Osteocyte (in vitro differentiated cells): ENCODE measurements around the gene DDAH1. TPM values are rescaled to one million over a fixed set of nuclear protein-coding genes. Genes with fewer than 3 reads are reported as not detected.
A peak's percentile ranks its signal among the peaks of the same experiment; 100 is the strongest.

Experiments
- DNase-seq: peaks from one replicate; pipeline ENCODE4 v3.0.0; 2021; ENCODE audit warnings: mixed read lengths; ENCODE audit not compliant: unreplicated experiment; ENCODE audit errors: extremely low spot score
- H3K27ac Mint-ChIP-seq: one replicate; pipeline ENCODE4 v1.8.0; 2021; ENCODE audit warnings: mild to moderate bottlenecking, mixed read lengths; ENCODE audit not compliant: unreplicated experiment
- H3K27me3 Mint-ChIP-seq: one replicate; pipeline ENCODE4 v1.8.0; 2021; ENCODE audit warnings: mixed read lengths; ENCODE audit not compliant: unreplicated experiment
- H3K36me3 Mint-ChIP-seq: one replicate; pipeline ENCODE4 v1.8.0; 2021; ENCODE audit warnings: mixed read lengths; ENCODE audit not compliant: unreplicated experiment
- H3K4me1 Mint-ChIP-seq: one replicate; pipeline ENCODE4 v1.8.0; 2021; ENCODE audit warnings: mixed read lengths; ENCODE audit not compliant: unreplicated experiment
- H3K4me3 Mint-ChIP-seq: one replicate; pipeline ENCODE4 v1.8.0; 2021; ENCODE audit warnings: mild to moderate bottlenecking, moderate library complexity, mixed read lengths; ENCODE audit not compliant: unreplicated experiment
- H3K9me3 Mint-ChIP-seq: one replicate; pipeline ENCODE4 v1.8.0; 2021; ENCODE audit warnings: mixed read lengths; ENCODE audit not compliant: unreplicated experiment
- CTCF ChIP-seq: fragments of 200-600 bp; sonication (generic); IDR thresholded peaks from 2 replicates; pipeline ENCODE4 v1.5.0; 2021; ENCODE audit warnings: antibody characterized with exemption, mild to moderate bottlenecking, moderate library complexity
- total RNA-seq: library from RNA; stranded (reverse); gene quantifications from 2 replicates; pipeline ENCODE4 v1.2.1, GENCODE V29; 2021

Gene DDAH1
- total RNA-seq, 1 donor from 2014 or later = 46.8 TPM

- no peak for DNase-seq
- no peak overlapping the region for H3K4me3 Mint-ChIP-seq
- TF ChIP-seq CTCF = no peak
- H3K27ac Mint-ChIP-seq = peak overlapping the region; percentile 71
- H3K36me3 Mint-ChIP-seq = peaks cover 2% of the 10 kb centered on the region
- no peaks in the 10 kb centered on the region for H3K9me3 Mint-ChIP-seq
- no peaks in the 10 kb centered on the region for H3K27me3 Mint-ChIP-seq
- peaks cover 47% of the 10 kb centered on the region for H3K4me1 Mint-ChIP-seq
These were observed 92.1 kb downstream of the DDAH1 start for GRCh38 chr1:85372683-85373377.

GRCh38 chr1:85371021-85371420, 93.9 kb downstream of the DDAH1 start:
- no peak for DNase-seq
- peaks cover 51% of the 10 kb centered on the region for H3K4me1 Mint-ChIP-seq
- H3K27ac Mint-ChIP-seq = no peak overlapping the region
- H3K4me3 Mint-ChIP-seq = no peak overlapping the region
- no peaks in the 10 kb centered on the region for H3K9me3 Mint-ChIP-seq
- TF ChIP-seq CTCF = no peak
- peaks cover 5% of the 10 kb centered on the region for H3K36me3 Mint-ChIP-seq
- no peaks in the 10 kb centered on the region for H3K27me3 Mint-ChIP-seq

GRCh38 chr1:85368073-85368770, 96.7 kb downstream of the DDAH1 start:
- Mint-ChIP-seq H3K9me3 (no peaks in the 10 kb centered on the region), H3K4me3 (no peak overlapping the region), H3K36me3 (peaks cover 2% of the 10 kb centered on the region), H3K27ac (peak overlapping the region; percentile 19), H3K4me1 (peaks cover 56% of the 10 kb centered on the region), H3K27me3 (no peaks in the 10 kb centered on the region)
- TF ChIP-seq CTCF = no peak
- no peak for DNase-seq

- peaks cover 55% of the 10 kb centered on the region for H3K4me1 Mint-ChIP-seq
- H3K36me3 Mint-ChIP-seq = peaks cover 2% of the 10 kb centered on the region
- no peak for DNase-seq
- H3K27ac Mint-ChIP-seq = peak overlapping the region; percentile 66
- H3K4me3 Mint-ChIP-seq = no peak overlapping the region
- TF ChIP-seq CTCF = no peak
- no peaks in the 10 kb centered on the region for H3K9me3 Mint-ChIP-seq
- H3K27me3 Mint-ChIP-seq = no peaks in the 10 kb centered on the region
These were observed 98.4 kb downstream of the DDAH1 start for GRCh38 chr1:85366391-85367170.

GRCh38 chr1:85365851-85366250, 99.1 kb downstream of the DDAH1 start:
- no peak for DNase-seq
- H3K4me3 Mint-ChIP-seq = no peak overlapping the region
- no peak for TF ChIP-seq CTCF
- H3K27ac Mint-ChIP-seq = peak overlapping the region; percentile 66
- peaks cover 62% of the 10 kb centered on the region for H3K4me1 Mint-ChIP-seq
- H3K27me3 Mint-ChIP-seq = no peaks in the 10 kb centered on the region
- H3K9me3 Mint-ChIP-seq = no peaks in the 10 kb centered on the region
- H3K36me3 Mint-ChIP-seq = peaks cover 2% of the 10 kb centered on the region
